Calu3 (cell line): ENCODE measurements around the gene LYZL6. TPM values are rescaled to one million over a fixed set of nuclear protein-coding genes. Genes with fewer than 3 reads are reported as not detected.

Experiments used
- BruUV-seq: library from RNA; stranded (reverse); fragments of 400-500 nt; replicated peaks from 2 replicates; lab custom pipeline; 2021; lab: Mats Ljungman, UMichigan
- CTCF ChIA-PET: fragments of 300-600 bp; sonication (Branson Sonifier 250); formaldehyde crosslinking; loops from one replicate; lab custom pipeline; 2022; ENCODE audit warnings: antibody characterized with exemption; lab: Charles Lee
- DNase-seq: peaks from one replicate; pipeline ENCODE4 v3.0.0; 2022
- H3K27ac Mint-ChIP-seq: one replicate; pipeline ENCODE4 v1.8.0; 2022; ENCODE audit warnings: mixed read lengths; ENCODE audit not compliant: unreplicated experiment
- H3K27me3 Mint-ChIP-seq: one replicate; pipeline ENCODE4 v1.8.0; 2022; ENCODE audit warnings: mixed read lengths; ENCODE audit not compliant: unreplicated experiment
- H3K36me3 Mint-ChIP-seq: one replicate; pipeline ENCODE4 v1.8.0; 2022; ENCODE audit warnings: mild to moderate bottlenecking, moderate library complexity, mixed read lengths; ENCODE audit not compliant: insufficient read depth, unreplicated experiment
- H3K4me1 Mint-ChIP-seq: one replicate; pipeline ENCODE4 v1.8.0; 2022; ENCODE audit warnings: mild to moderate bottlenecking, low read depth, mixed read lengths; ENCODE audit not compliant: unreplicated experiment
- H3K4me3 Mint-ChIP-seq: one replicate; pipeline ENCODE4 v1.8.0; 2022; ENCODE audit warnings: mild to moderate bottlenecking, low read depth, moderate library complexity, mixed read lengths; ENCODE audit not compliant: unreplicated experiment
- H3K9me3 Mint-ChIP-seq: one replicate; pipeline ENCODE4 v1.8.0; 2022; ENCODE audit warnings: low read depth, mixed read lengths; ENCODE audit not compliant: unreplicated experiment
- intact Hi-C: fragments of 100-400 bp; cut with micrococcal nuclease; formaldehyde crosslinking; loops from one replicate; pipeline ENCODE4 v1.10.0; 2022; ENCODE audit not compliant: unreplicated experiment
- total RNA-seq: library from RNA; stranded (reverse); gene quantifications from 2 replicates; pipeline ENCODE4 v1.2.3, GENCODE V29; 2022
- TF ChIP-seq, protein P1 (sequence below): fragments of 200-600 bp; IDR thresholded peaks from one replicate; pipeline ENCODE4 v1.8.0; 2022; ENCODE audit warnings: antibody characterized with exemption; ENCODE audit not compliant: unreplicated experiment

LYZL6 gene
- total RNA-seq, 1 experiment from 2014 or later = not detected

DNA sequence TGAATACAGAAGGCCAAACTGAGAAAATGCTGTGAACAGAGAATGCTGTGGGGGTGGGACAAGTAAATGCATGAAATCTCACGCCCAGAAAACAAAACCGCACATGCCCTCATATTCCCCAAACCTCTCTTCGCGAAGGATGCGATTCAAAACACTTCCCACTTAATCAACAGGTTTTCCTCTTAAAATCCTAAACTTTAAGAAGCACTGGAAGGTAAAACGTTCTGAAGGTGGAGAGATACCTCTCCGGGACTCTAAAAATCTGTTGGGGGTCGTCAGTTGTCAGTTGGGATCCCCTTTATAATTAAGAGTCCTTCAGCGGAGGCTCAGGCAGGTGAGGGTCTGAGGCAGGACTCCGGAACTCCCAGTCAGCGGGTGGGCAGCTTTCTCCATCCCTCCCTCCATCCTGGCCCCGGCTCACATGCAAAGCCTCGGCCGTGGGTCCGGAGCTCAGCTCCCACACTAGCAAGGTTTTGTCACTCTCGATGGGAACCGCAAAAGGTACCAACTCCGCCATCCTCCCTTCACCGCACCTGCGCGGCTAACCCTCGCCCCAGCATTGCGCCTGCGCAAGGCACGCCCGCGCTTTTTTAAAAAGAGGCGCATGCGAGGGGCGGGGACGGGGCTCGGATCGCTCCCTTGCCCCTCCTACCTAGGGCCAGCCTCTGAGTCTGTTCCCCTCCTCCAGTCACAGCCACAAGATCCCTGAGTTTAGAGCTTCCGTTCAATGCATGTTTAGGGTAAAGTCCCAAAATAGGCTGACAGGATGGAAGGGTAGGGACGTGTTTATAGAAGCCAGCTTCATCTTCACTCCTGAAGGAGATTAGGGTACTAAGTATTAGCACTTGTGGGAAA is 13.1 kb downstream of the LYZL6 start, which contains the start of gene RDM1:
RDM1 (minus strand) TSS at position 563 of the 855 bp plus-strand sequence; CDS start at position 517, 46 bp downstream.
- no TSS peak for BruUV-seq
- no peak within 1 kb of the TSS for H3K27ac Mint-ChIP-seq
- TF ChIP-seq, protein P1, sequence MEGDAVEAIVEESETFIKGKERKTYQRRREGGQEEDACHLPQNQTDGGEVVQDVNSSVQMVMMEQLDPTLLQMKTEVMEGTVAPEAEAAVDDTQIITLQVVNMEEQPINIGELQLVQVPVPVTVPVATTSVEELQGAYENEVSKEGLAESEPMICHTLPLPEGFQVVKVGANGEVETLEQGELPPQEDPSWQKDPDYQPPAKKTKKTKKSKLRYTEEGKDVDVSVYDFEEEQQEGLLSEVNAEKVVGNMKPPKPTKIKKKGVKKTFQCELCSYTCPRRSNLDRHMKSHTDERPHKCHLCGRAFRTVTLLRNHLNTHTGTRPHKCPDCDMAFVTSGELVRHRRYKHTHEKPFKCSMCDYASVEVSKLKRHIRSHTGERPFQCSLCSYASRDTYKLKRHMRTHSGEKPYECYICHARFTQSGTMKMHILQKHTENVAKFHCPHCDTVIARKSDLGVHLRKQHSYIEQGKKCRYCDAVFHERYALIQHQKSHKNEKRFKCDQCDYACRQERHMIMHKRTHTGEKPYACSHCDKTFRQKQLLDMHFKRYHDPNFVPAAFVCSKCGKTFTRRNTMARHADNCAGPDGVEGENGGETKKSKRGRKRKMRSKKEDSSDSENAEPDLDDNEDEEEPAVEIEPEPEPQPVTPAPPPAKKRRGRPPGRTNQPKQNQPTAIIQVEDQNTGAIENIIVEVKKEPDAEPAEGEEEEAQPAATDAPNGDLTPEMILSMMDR = no peak
- peak; percentile 91 for DNase-seq
- no peaks in the 10 kb centered on the region for H3K9me3 Mint-ChIP-seq
- H3K36me3 Mint-ChIP-seq = peaks cover 10% of the 10 kb centered on the region
- intact Hi-C loops = no loop called here
- CTCF ChIA-PET = interaction anchor here (0.6 kb wide), 1 partner anchor 18 kb away, joined by 3 read pairs; no protein-coding TSS in a partner anchor
- H3K27me3 Mint-ChIP-seq = peaks cover 13% of the 10 kb centered on the region
- peak within 1 kb of the TSS; percentile 84 for H3K4me3 Mint-ChIP-seq
- no peaks in the 10 kb centered on the region for H3K4me1 Mint-ChIP-seq

DNA sequence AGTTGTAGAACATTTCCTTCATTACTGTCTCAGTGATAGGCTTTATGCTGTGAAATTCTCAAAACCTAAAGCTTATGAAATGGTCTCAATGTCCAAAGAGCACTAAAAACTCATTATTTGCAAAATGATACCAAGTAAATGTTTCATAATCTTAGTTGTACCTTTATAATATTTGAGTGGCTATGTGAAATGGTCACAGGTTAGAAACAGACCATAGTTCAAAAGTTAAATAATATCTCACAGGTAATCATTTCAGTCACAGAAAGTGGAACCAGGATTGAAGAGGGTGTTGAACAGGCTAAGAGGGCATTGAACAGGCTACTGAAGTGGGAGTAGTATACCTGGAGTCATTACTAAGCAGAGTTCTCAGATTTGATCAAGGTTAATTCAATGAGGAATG is 15.8 kb downstream of the LYZL6 start:
- Mint-ChIP-seq H3K4me1 (no peaks in the 10 kb centered on the region), H3K27me3 (no peaks in the 10 kb centered on the region), H3K9me3 (no peaks in the 10 kb centered on the region), H3K27ac (no peak overlapping the region), H3K4me3 (no peak overlapping the region), H3K36me3 (peaks cover 10% of the 10 kb centered on the region)
- CTCF ChIA-PET = no interaction called here
- no peak for DNase-seq
- intact Hi-C loops = no loop called here
- no TSS peak for BruUV-seq
- TF ChIP-seq, protein P1 = no peak

DNA sequence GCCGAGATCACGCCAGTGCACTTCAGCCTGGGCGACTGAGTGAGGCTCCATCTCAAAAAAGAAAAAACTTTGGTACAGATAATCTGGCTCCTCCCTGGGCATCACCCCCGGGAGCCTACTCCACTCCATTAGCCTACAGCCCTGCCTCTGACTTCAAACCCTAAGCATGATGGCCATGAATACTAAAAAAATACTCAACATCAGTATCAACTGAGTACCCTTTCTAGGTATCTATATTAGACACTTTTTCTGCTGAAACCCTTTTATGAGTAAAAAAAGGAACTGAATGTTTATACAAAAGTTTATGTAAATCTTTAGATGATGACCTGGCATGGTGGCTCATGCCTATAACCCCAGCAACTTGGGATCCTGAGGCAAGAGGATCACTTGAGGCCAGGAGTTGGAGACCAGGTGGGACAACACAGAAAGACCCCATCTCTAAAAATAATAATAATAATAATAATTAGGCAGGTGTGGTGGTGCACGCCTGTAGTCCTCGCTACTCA is 19.9 kb downstream of the LYZL6 start:
- intact Hi-C loops = no loop called here
- H3K4me3 Mint-ChIP-seq = no peak overlapping the region
- no peaks in the 10 kb centered on the region for H3K36me3 Mint-ChIP-seq
- TF ChIP-seq, protein P1 = no peak
- no peaks in the 10 kb centered on the region for H3K27me3 Mint-ChIP-seq
- CTCF ChIA-PET = no interaction called here
- H3K4me1 Mint-ChIP-seq = no peaks in the 10 kb centered on the region
- DNase-seq = no peak
- no TSS peak for BruUV-seq
- no peaks in the 10 kb centered on the region for H3K9me3 Mint-ChIP-seq
- H3K27ac Mint-ChIP-seq = no peak overlapping the region

DNA sequence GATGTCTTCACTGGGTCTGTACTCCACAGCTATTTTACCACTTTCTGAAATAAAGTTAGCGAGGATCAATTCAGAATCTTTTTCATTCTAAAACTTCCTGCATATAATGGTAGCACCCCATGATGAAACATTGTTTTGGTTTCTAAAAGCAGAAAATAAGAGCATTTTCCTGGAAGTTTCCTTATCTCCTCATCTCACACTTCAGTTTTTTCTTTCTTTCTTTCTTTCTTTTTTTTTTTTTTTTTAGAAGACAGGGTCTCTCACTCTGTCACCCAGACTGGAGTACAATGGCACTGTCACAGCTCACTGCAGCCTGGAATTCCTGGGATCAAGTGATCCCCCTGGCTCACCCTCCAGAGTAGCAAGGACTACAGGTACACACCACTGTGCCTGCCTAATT is 23.3 kb downstream of the LYZL6 start:
- H3K27ac Mint-ChIP-seq = no peak overlapping the region
- H3K36me3 Mint-ChIP-seq = no peaks in the 10 kb centered on the region
- TF ChIP-seq, protein P1 = no peak
- CTCF ChIA-PET = no interaction called here
- no peaks in the 10 kb centered on the region for H3K27me3 Mint-ChIP-seq
- no peak overlapping the region for H3K4me3 Mint-ChIP-seq
- intact Hi-C loops = no loop called here
- no TSS peak for BruUV-seq
- DNase-seq = no peak
- no peaks in the 10 kb centered on the region for H3K9me3 Mint-ChIP-seq
- H3K4me1 Mint-ChIP-seq = no peaks in the 10 kb centered on the region
